Stimulated activated CD8-positive, alpha-beta memory T cell treated with anti-CD3 and anti-CD28 coated beads, Interleukin-4, amount 100 ng/mL, for 4 hours (primary cell): ENCODE data around the gene AKR1D1.

Source experiments
- DNase-seq, 2 donors: peaks; one replicate each; pipeline ENCODE4 v3.0.0-alpha.2; 2020; ENCODE audit warnings: low read depth in 2 of 2, low spot score in 1 of 2

AKR1D1 gene

DNA sequence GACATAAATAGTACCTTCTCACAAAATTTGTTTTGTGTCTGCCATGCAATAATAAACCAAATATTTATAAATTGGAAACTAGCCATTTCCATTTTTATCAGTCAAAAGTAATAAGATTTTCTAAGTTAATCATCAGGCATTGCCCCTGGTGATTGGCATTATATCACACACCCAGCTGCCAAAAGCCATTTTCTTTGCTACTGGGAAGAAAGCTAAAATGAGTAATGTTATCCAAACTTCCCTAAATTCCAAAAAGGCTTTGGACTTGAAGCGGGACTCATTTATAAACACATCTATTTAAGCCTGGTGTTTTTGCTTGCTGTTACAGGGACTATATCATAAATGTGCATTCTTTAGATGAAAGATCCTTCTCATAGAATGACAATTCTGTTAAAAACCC, 86.0 kb downstream of the AKR1D1 start:
- DNase-seq: no peak

DNA sequence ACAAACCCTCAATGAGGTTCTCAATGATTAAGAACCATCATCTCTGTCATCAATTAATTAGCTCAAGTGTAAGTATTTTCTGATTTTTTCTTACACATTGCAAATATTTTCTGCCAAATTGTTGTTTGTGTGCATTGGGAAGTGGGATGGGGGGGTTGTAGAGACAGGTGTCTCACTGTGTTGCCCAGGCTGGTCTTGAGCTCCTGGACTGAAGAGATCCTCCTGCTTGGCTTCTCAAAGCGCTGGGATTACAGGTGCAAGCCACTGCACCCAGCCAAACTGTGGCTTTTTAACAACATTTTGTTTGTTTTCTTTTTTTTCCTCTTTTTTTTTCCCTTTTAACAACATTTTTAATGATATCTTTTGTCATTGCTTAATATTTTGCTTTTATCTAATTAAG, 87.5 kb downstream of the AKR1D1 start:
- DNase-seq: no peak

DNA sequence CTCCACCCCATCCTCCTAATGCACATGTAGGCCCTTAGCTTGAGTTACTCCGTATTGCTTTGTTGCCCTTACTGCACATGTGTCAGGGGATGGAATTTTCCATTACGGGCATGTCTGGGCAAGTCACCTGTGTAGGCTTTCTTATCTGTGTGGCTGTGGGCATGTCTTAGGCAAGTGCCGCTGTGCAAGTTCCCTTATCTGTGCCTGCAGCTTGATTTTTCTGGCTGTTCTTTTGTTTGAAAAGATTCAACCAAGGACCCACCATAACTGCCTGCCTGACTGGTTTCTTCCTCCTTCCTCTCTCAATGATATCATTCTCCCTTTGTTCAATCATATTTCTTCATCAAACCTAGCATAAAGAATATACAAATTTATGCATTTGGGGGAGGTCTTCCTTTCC, 88.5 kb downstream of the AKR1D1 start:
- no peak for DNase-seq

DNA sequence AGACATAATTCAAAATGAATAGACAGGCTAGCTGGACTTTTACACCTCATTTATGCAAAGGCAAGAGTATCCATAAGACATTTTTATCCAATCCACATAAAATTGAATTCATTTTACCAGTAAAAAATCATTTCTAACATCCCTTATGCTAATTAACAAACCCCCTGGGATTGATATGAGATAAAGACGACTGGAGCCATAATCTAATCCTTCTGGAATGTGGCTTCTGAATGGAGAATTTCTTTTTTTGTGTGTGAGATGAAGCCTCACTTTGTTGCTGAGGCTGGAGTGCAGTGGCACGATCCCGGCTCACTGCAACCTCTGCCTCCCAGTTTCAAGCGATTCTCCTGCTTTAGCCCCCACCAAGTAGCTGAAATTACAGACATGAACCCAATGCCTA, 90.4 kb downstream of the AKR1D1 start:
- DNase-seq: no peak

DNA sequence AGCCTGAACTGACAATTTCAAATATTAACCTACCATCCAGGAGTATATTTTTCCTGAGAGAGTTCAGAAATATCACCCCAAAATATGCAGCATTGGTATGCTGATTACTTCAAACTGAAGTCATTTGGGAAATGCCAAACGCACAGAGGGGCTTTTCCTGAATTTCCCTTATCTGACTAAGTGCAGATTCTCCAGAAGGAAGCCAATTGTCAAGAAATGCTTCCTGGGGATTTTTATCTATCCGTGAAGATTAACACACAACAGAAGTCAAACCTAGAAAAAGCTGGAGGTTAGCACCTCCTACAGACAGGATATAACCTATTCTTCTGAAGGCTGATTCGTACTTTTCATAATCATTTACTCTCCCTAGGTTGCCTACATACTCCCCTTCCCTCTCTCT, 91.0 kb downstream of the AKR1D1 start:
- DNase-seq: no peak

- DNase-seq: no peak
Measured at GRCh38 chr7:138167869-138168296, 91.6 kb downstream of the AKR1D1 start.
